ENCODE results near the gene TMEM218. TPM values are rescaled to one million over a fixed set of nuclear protein-coding genes. Genes with fewer than 3 reads are reported as not detected.
A peak's percentile ranks its signal among the peaks of the same experiment; 100 is the strongest.

Gene TMEM218
- total RNA-seq, 1 experiment from 2014 or later, result 17.9 TPM

DNA sequence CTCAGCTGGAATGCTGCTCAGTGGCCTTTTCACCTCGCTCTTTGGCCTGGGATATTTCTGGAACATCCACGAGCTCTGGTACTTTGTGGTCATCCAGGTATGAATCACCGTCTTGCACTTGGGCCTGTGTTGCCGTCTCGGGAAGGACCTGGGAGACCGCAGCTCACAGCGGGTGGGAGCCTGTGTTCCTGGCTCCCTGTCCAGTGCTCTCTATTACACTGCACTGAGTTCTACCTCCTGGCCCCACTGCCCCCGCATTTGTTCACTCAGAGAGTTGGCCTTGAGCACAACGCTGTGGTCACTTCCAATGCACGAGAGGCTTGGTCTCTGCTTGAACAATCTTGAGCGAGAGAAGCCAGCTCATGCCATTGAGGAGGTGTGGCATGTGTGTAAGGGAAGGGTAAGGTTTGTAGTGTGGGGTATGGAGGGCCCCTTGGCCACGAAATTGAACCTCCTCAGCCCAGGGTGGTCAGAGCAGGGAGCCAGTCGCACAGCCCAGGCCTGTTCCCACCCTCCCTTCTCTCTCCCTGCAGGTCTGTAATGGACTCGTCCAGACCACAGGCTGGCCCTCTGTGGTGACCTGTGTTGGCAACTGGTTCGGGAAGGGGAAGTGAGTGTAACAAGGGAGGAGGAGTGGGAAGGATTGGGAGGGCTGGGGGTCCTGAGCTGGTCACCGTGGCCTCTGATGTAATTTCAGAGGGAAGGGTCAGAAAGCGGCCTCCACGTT is 32.1 kb downstream of the TMEM218 start:
- CTCF ChIA-PET, result interaction anchor here (1.2 kb wide), 2 partner anchors 9 to 12 kb away, joined by 3 read pairs; no protein-coding TSS in a partner anchor
- intact Hi-C loops (cut with micrococcal nuclease), result no loop called here
- H3K4me2 ChIP-seq (ENCODE audit: low read length), result peak overlapping the region; percentile 36
- no peaks in the 10 kb centered on the region for H3K79me2 ChIP-seq (ENCODE audit: insufficient read depth, low read length)
- peaks cover 8 to 63% of the 10 kb centered on the region in 2 experiments; a peak in 2 of 4 replicates for H3K4me1 ChIP-seq (ENCODE audit: control insufficient read depth in 1 of 2, insufficient read depth in 2 of 2, low read length in 2 of 2)
- DNase-seq (ENCODE audit: low read depth, low spot score) (no peak), ATAC-seq (no peak)
- no peaks in the 10 kb centered on the region for H4K20me1 ChIP-seq (ENCODE audit: insufficient read depth)
- H3K9ac ChIP-seq (ENCODE audit: low read length), result no peak overlapping the region
- H3K27me3 ChIP-seq (ENCODE audit: insufficient read depth, low read length), result no peaks in the 10 kb centered on the region
- H3K9me3 ChIP-seq (ENCODE audit: control insufficient read depth in 1 of 2, insufficient read depth in 1 of 2, low read depth in 1 of 2, low read length in 2 of 2), result no peaks in the 10 kb centered on the region
- TF ChIP-seq SRF (IDR thresholded peaks at IDR 0.05; ENCODE audit: low read depth), result no peak
- TF ChIP-seq YY1 (IDR thresholded peaks at IDR 0.05; ENCODE audit: extremely low read depth, insufficient replicate concordance, low read depth, low read length), result no peak
- no peak for TF ChIP-seq FOSL1 (IDR thresholded peaks at IDR 0.05; ENCODE audit: low read depth)
- TF ChIP-seq CEBPB (IDR thresholded peaks at IDR 0.05; ENCODE audit: low read depth), result no peak
- no peak for TF ChIP-seq EZH2phosphoT487 (IDR thresholded peaks at IDR 0.05; ENCODE audit: borderline replicate concordance)
- RAD21 ChIA-PET (ENCODE audit: low non-redundant PET in 1 of 2, low total read pairs in 2 of 2, uncharacterized antibody in 2 of 2, unreplicated experiment in 2 of 2), result interaction anchor here in 1 of 2 experiments (0.6 kb wide), 1 partner anchor 16 kb away, joined by 3 read pairs; the partner anchor contains the start of gene SLC37A2
- H3K4me3 ChIP-seq (replicated peaks in 1 of 2; ENCODE audit: low read depth in 1 of 2, low read length in 2 of 2), result no peak overlapping the region
- BruUV-seq (replicated peaks), result no TSS peak
- no peak overlapping the region for H3K27ac ChIP-seq (ENCODE audit: low read depth, low read length)
- no peak overlapping the region for H2AFZ ChIP-seq (ENCODE audit: low read depth, low read length, poor library complexity, severe bottlenecking)
- no peaks in the 10 kb centered on the region for H3K9me2 ChIP-seq (ENCODE audit: insufficient read depth)
- no peaks in the 10 kb centered on the region for H3K36me3 ChIP-seq (ENCODE audit: control insufficient read depth in 1 of 2, insufficient read depth in 2 of 2, low read length in 2 of 2)
- POLR2A ChIA-PET, result no interaction called here

DNA sequence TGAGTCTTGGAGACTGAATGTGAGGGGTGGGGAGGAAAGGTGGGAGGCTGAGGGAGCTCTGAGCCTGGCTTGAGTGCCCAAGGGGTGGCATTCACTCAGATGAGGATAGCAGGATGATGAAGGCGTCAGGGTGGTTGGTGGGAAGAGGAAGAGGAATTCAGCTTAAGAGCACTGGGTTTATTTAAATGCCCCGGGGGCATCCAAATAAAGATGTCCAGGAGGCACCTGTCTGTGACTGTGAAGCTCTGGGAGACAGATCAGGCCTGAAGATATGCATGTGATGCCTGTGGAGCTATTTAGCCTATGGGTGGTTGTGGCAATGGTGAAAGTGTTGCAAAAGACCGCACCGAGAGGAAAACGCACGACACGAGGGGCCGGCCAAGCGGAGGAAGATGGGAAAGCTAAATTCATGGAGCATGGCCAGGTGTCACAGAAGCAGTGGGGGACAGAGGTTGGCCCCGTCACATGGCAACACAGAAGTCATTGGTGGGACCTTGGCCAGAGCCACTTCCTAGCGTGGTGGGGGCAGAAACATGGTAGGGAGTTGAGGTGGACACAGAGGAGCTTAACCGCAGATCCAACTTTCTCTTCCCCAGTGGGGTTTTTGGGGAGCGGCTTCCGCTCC is 32.8 kb downstream of the TMEM218 start:
- Histone ChIP-seq H2AFZ (ENCODE audit: low read depth, low read length, poor library complexity, severe bottlenecking) (no peak overlapping the region), H3K9ac (ENCODE audit: low read length) (no peak overlapping the region), H3K4me2 (ENCODE audit: low read length) (peak overlapping the region; percentile 36), H3K36me3 (ENCODE audit: control insufficient read depth in 1 of 2, insufficient read depth in 2 of 2, low read length in 2 of 2) (no peaks in the 10 kb centered on the region), H3K27me3 (ENCODE audit: insufficient read depth, low read length) (no peaks in the 10 kb centered on the region), H3K9me3 (ENCODE audit: control insufficient read depth in 1 of 2, insufficient read depth in 1 of 2, low read depth in 1 of 2, low read length in 2 of 2) (no peaks in the 10 kb centered on the region), H4K20me1 (ENCODE audit: insufficient read depth) (no peaks in the 10 kb centered on the region), H3K4me1 (ENCODE audit: control insufficient read depth in 1 of 2, insufficient read depth in 2 of 2, low read length in 2 of 2) (peaks cover 8 to 57% of the 10 kb centered on the region in 2 experiments; a peak in 2 of 4 replicates), H3K27ac (ENCODE audit: low read depth, low read length) (no peak overlapping the region), H3K9me2 (ENCODE audit: insufficient read depth) (no peaks in the 10 kb centered on the region), H3K4me3 (replicated peaks in 1 of 2; ENCODE audit: low read depth in 1 of 2, low read length in 2 of 2) (no peak overlapping the region), H3K79me2 (ENCODE audit: insufficient read depth, low read length) (no peaks in the 10 kb centered on the region)
- RAD21 ChIA-PET (ENCODE audit: low non-redundant PET in 1 of 2, low total read pairs in 2 of 2, uncharacterized antibody in 2 of 2, unreplicated experiment in 2 of 2), result no interaction called here
- BruUV-seq (replicated peaks), result no TSS peak
- intact Hi-C loops (cut with micrococcal nuclease), result no loop called here
- CTCF ChIA-PET, result interaction anchor here (1.2 kb wide), 2 partner anchors 10 to 12 kb away, joined by 3 read pairs; no protein-coding TSS in a partner anchor
- no peak for ATAC-seq
- POLR2A ChIA-PET, result no interaction called here
- DNase-seq (ENCODE audit: low read depth, low spot score), result no peak
- TF ChIP-seq, protein P1, sequence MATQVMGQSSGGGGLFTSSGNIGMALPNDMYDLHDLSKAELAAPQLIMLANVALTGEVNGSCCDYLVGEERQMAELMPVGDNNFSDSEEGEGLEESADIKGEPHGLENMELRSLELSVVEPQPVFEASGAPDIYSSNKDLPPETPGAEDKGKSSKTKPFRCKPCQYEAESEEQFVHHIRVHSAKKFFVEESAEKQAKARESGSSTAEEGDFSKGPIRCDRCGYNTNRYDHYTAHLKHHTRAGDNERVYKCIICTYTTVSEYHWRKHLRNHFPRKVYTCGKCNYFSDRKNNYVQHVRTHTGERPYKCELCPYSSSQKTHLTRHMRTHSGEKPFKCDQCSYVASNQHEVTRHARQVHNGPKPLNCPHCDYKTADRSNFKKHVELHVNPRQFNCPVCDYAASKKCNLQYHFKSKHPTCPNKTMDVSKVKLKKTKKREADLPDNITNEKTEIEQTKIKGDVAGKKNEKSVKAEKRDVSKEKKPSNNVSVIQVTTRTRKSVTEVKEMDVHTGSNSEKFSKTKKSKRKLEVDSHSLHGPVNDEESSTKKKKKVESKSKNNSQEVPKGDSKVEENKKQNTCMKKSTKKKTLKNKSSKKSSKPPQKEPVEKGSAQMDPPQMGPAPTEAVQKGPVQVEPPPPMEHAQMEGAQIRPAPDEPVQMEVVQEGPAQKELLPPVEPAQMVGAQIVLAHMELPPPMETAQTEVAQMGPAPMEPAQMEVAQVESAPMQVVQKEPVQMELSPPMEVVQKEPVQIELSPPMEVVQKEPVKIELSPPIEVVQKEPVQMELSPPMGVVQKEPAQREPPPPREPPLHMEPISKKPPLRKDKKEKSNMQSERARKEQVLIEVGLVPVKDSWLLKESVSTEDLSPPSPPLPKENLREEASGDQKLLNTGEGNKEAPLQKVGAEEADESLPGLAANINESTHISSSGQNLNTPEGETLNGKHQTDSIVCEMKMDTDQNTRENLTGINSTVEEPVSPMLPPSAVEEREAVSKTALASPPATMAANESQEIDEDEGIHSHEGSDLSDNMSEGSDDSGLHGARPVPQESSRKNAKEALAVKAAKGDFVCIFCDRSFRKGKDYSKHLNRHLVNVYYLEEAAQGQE (IDR thresholded peaks at IDR 0.05; ENCODE audit: low read depth), result no peak
- TF ChIP-seq POLR2A (IDR thresholded peaks at IDR 0.05; ENCODE audit: borderline replicate concordance, extremely low read depth, insufficient read depth, insufficient read length), result no peak
- TF ChIP-seq, protein P2, sequence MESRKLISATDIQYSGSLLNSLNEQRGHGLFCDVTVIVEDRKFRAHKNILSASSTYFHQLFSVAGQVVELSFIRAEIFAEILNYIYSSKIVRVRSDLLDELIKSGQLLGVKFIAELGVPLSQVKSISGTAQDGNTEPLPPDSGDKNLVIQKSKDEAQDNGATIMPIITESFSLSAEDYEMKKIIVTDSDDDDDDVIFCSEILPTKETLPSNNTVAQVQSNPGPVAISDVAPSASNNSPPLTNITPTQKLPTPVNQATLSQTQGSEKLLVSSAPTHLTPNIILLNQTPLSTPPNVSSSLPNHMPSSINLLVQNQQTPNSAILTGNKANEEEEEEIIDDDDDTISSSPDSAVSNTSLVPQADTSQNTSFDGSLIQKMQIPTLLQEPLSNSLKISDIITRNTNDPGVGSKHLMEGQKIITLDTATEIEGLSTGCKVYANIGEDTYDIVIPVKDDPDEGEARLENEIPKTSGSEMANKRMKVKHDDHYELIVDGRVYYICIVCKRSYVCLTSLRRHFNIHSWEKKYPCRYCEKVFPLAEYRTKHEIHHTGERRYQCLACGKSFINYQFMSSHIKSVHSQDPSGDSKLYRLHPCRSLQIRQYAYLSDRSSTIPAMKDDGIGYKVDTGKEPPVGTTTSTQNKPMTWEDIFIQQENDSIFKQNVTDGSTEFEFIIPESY (IDR thresholded peaks at IDR 0.05; ENCODE audit: extremely low read depth, insufficient replicate concordance, low read length), result no peak
- TF ChIP-seq SIN3A (IDR thresholded peaks at IDR 0.05; ENCODE audit: low read depth), result no peak
- TF ChIP-seq CEBPB (IDR thresholded peaks at IDR 0.05; ENCODE audit: low read depth), result no peak
- no peak for TF ChIP-seq ZFX (IDR thresholded peaks at IDR 0.05)
- TF ChIP-seq JUND (IDR thresholded peaks at IDR 0.05), result no peak
- TF ChIP-seq POLR2AphosphoS5 (IDR thresholded peaks at IDR 0.05; ENCODE audit: low read depth, low read length), result no peak
- no peak for TF ChIP-seq ZNF274 (IDR thresholded peaks at IDR 0.05; ENCODE audit: low read depth, low read length)
- no peak for TF ChIP-seq FOSL1 (IDR thresholded peaks at IDR 0.05; ENCODE audit: low read depth)

All from HCT116 (cell line).